Measurements from ENCODE around the gene PRICKLE2.

- no peak for TF ChIP-seq CTCF (IDR thresholded peaks at IDR 0.05)
- TF ChIP-seq POLR2A (IDR thresholded peaks at IDR 0.05): no peak
Measured at GRCh38 chr3:64080616-64081234, 144.5 kb downstream of the PRICKLE2 start.

Measured in body of pancreas (tissue), 4 donors.